CD14-positive monocyte (primary cell): ENCODE data around the gene DTNBP1. TPM values are rescaled to one million over a fixed set of nuclear protein-coding genes. Genes with fewer than 3 reads are reported as not detected.

ENCODE experiments used
- DNase-seq, 3 donors: peaks; one replicate each; pipeline ENCODE4 v3.0.0-alpha.2; 2011 to 2022
- H2AFZ ChIP-seq: 2 replicates; pipeline ENCODE4 v1.6.0; 2012; ENCODE audit warnings: mild to moderate bottlenecking, low read depth, low read length, inconsistent platforms; ENCODE audit not compliant: insufficient read depth, poor library complexity, severe bottlenecking
- H3K27ac ChIP-seq, 2 donors: 1 replicate in 1 of 2; 2 replicates in 1 of 2; pipeline ENCODE4 v1.5.1; 2012 to 2013; ENCODE audit warnings: low read length in 2 of 2, control low read depth in 1 of 2, inconsistent platforms in 1 of 2, low read depth in 1 of 2, mild to moderate bottlenecking in 1 of 2
- H3K27me3 ChIP-seq, 2 donors: one replicate each; pipeline versions ENCODE4 v1.6.0 to v1.6.1; 2011 to 2013; ENCODE audit warnings: low read length in 2 of 2; ENCODE audit not compliant: control insufficient read depth in 2 of 2, insufficient read depth in 2 of 2
- H3K36me3 ChIP-seq, 2 donors: replicated peaks in 1 of 2; 1 replicate in 1 of 2; 2 replicates in 1 of 2; pipeline versions ENCODE4 v1.5.1 to v1.6.1; 2012 to 2013; ENCODE audit warnings: low read length in 2 of 2, control low read depth in 1 of 2, inconsistent platforms in 1 of 2, mild to moderate bottlenecking in 1 of 2; ENCODE audit not compliant: insufficient read depth in 2 of 2, control insufficient read depth in 1 of 2
- H3K4me1 ChIP-seq, 2 donors: 1 replicate in 1 of 2; 2 replicates in 1 of 2; pipeline versions ENCODE4 v1.5.1 to v1.6.1; 2012 to 2013; ENCODE audit warnings: low read length in 2 of 2, control low read depth in 1 of 2, inconsistent platforms in 1 of 2, mild to moderate bottlenecking in 1 of 2, moderate library complexity in 1 of 2; ENCODE audit not compliant: insufficient read depth in 2 of 2, control insufficient read depth in 1 of 2
- H3K4me2 ChIP-seq: replicated peaks from 2 replicates; pipeline ENCODE3; 2012; ENCODE audit warnings: low read length, moderate library complexity, mild to moderate bottlenecking; ENCODE audit not compliant: poor library complexity, severe bottlenecking; ENCODE audit errors: extremely low read depth
- H3K4me3 ChIP-seq, 3 experiments: fragments of 200-600 bp in 1 of 3; sonication (generic) in 1 of 3; replicated peaks in 1 of 3; 1 replicate in 2 of 3; 2 replicates in 1 of 3; pipeline ENCODE4 v1.5.1; 2011 to 2013; ENCODE audit warnings: low read length in 3 of 3, mild to moderate bottlenecking in 3 of 3, control low read depth in 2 of 3, low read depth in 2 of 3, inconsistent platforms in 1 of 3, moderate library complexity in 1 of 3
- H3K79me2 ChIP-seq: 2 replicates; pipeline ENCODE4 v1.6.0; 2012; ENCODE audit warnings: mild to moderate bottlenecking, control low read depth, inconsistent platforms, low read length, moderate library complexity; ENCODE audit not compliant: insufficient read depth
- H3K9ac ChIP-seq: 2 replicates; pipeline ENCODE4 v1.6.0; 2017; ENCODE audit warnings: low read length, mild to moderate bottlenecking; ENCODE audit not compliant: insufficient read depth, poor library complexity, severe bottlenecking
- H3K9me3 ChIP-seq, 2 donors: replicated peaks in 1 of 2; 1 replicate in 1 of 2; 2 replicates in 1 of 2; pipeline versions ENCODE4 v1.5.1 to v1.6.1; 2012 to 2013; ENCODE audit warnings: low read length in 2 of 2, control low read depth in 1 of 2; ENCODE audit not compliant: control insufficient read depth in 1 of 2, insufficient read depth in 1 of 2
- H4K20me1 ChIP-seq: 2 replicates; pipeline ENCODE4 v1.6.0; 2012; ENCODE audit warnings: mild to moderate bottlenecking, low read length, control low read depth, moderate library complexity; ENCODE audit not compliant: insufficient read depth
- H3K27ac Mint-ChIP-seq, 7 donors: one replicate each; pipeline ENCODE4 v1.8.0; 2020; ENCODE audit warnings: mild to moderate bottlenecking in 7 of 7, mixed read lengths in 7 of 7, moderate library complexity in 6 of 7, inconsistent platforms in 2 of 7
- H3K27me3 Mint-ChIP-seq, 3 donors: one replicate each; pipeline ENCODE4 v1.8.0; 2021 to 2022; ENCODE audit warnings: low read depth in 3 of 3, mild to moderate bottlenecking in 3 of 3, mixed read lengths in 3 of 3, moderate library complexity in 3 of 3, inconsistent platforms in 1 of 3
- H3K36me3 Mint-ChIP-seq, 2 donors: one replicate each; pipeline ENCODE4 v1.8.0; 2020; ENCODE audit warnings: mixed read lengths in 2 of 2, inconsistent platforms in 1 of 2, mild to moderate bottlenecking in 1 of 2
- H3K4me1 Mint-ChIP-seq: one replicate; pipeline ENCODE4 v1.8.0; 2020; ENCODE audit warnings: mild to moderate bottlenecking, mixed read lengths
- H3K4me3 Mint-ChIP-seq, 2 donors: one replicate each; pipeline ENCODE4 v1.8.0; 2020; ENCODE audit warnings: mild to moderate bottlenecking in 2 of 2, mixed read lengths in 2 of 2, moderate library complexity in 1 of 2
- H3K9me3 Mint-ChIP-seq, 7 donors: one replicate each; pipeline ENCODE4 v1.8.0; 2020 to 2022; ENCODE audit warnings: mixed read lengths in 7 of 7, mild to moderate bottlenecking in 6 of 7, moderate library complexity in 6 of 7, inconsistent platforms in 2 of 7
- CTCF ChIP-seq: fragments of 200-600 bp; IDR thresholded peaks from one replicate; pipeline ENCODE4 v1.8.0; 2022; ENCODE audit warnings: antibody characterized with exemption, mild to moderate bottlenecking
- WGBS: methylation state at CpG from one replicate; pipeline ENCODE4 v1.1.5; 2013; ENCODE audit warnings: missing lambda C conversion rate; ENCODE audit not compliant: insufficient coverage; 5-methylcytosine and 5-hydroxymethylcytosine counted together
- intact Hi-C, 2 donors: fragments of 100-400 bp; cut with micrococcal nuclease; formaldehyde crosslinking; loops; one replicate each; pipeline versions ENCODE4 v1.15.0 to v1.15.1; 2023
- polyA plus RNA-seq, 3 donors: library from polyadenylated mRNA; depleted of rRNA in 1 of 3; unstranded in 2 of 3; stranded (reverse) in 1 of 3; fragments of 300-500 nt in 2 of 3; fragments of >200 nt in 1 of 3; fragmentation: Illumina TruSeq in 2 of 3; gene quantifications; 1 replicate in 2 of 3; 2 replicates in 1 of 3; pipeline ENCODE4 v1.2.3, GENCODE V29; 2012 to 2021

Gene DTNBP1
- polyA plus RNA-seq, 3 donors = 19.7 to 26.9 (median 20.5) TPM

- Mint-ChIP-seq H3K27me3 (no peaks in the 10 kb centered on the region), H3K4me1 (peaks cover 42% of the 10 kb centered on the region), H3K27ac (peak overlapping the region in 2 of 7 donors; percentile 0 to 78), H3K36me3 (peaks cover 12 to 22% of the 10 kb centered on the region in 2 donors), H3K4me3 (no peak overlapping the region), H3K9me3 (no peaks in the 10 kb centered on the region)
- Histone ChIP-seq H3K27ac (no peak overlapping the region), H3K4me3 (no peak overlapping the region), H2AFZ (no peak overlapping the region), H3K4me1 (peaks cover 11 to 14% of the 10 kb centered on the region in 2 donors), H3K79me2 (peaks cover 96% of the 10 kb centered on the region), H4K20me1 (peaks cover 72% of the 10 kb centered on the region), H3K27me3 (no peaks in the 10 kb centered on the region), H3K36me3 (peaks cover 0 to 16% of the 10 kb centered on the region in 2 donors), H3K9me3 (no peaks in the 10 kb centered on the region), H3K4me2 (no peak overlapping the region), H3K9ac (no peak overlapping the region)
- 33% methylated on average over 3 of the region's 6 CpGs for whole genome bisulfite sequencing
- TF ChIP-seq CTCF = no peak
- no peak for DNase-seq
- intact Hi-C loops = no loop called here
Observed at GRCh38 chr6:15658181-15658744, 4.6 kb downstream of the DTNBP1 start.

GRCh38 chr6:15657290-15657689 is 5.5 kb downstream of the DTNBP1 start:
- Histone ChIP-seq H3K9me3 (no peaks in the 10 kb centered on the region), H3K79me2 (peaks cover 98% of the 10 kb centered on the region), H3K4me3 (no peak overlapping the region), H3K36me3 (peaks cover 0 to 16% of the 10 kb centered on the region in 2 donors), H2AFZ (no peak overlapping the region), H3K4me2 (no peak overlapping the region), H4K20me1 (peaks cover 82% of the 10 kb centered on the region), H3K9ac (no peak overlapping the region), H3K27me3 (no peaks in the 10 kb centered on the region), H3K4me1 (peaks cover 8 to 10% of the 10 kb centered on the region in 2 donors), H3K27ac (no peak overlapping the region)
- H3K36me3 Mint-ChIP-seq = peaks cover 12 to 27% of the 10 kb centered on the region in 2 donors
- 100% methylated on average over 1 of the region's 2 CpGs for WGBS
- intact Hi-C loops = no loop called here
- peaks cover 42% of the 10 kb centered on the region for H3K4me1 Mint-ChIP-seq
- H3K4me3 Mint-ChIP-seq = no peak overlapping the region
- DNase-seq = no peak
- H3K9me3 Mint-ChIP-seq = no peaks in the 10 kb centered on the region
- no peaks in the 10 kb centered on the region for H3K27me3 Mint-ChIP-seq
- no peak overlapping the region for H3K27ac Mint-ChIP-seq
- TF ChIP-seq CTCF = no peak
